ENCODE results near the gene PARM1.

DNA sequence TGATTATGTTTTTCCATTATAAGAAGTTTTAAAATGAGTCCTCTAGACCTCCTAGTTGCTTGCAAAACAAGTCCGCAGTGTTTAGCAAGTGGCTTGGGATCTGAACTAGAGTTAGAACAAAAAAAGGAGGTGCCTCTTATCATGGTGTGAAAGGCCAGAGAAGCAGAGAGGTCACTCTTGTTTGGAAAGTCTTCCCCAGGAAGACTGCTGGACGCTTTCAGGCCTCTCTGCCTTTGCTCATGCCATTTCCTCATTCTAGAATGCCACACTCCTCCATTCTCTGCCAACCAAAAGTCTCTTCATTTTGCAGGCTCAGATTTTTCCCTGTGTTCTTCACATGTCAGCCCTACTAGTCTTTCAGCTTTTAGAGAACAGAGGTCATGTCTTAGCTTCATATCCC, 14.9 kb downstream of the PARM1 start:
- TF ChIP-seq, protein P1, sequence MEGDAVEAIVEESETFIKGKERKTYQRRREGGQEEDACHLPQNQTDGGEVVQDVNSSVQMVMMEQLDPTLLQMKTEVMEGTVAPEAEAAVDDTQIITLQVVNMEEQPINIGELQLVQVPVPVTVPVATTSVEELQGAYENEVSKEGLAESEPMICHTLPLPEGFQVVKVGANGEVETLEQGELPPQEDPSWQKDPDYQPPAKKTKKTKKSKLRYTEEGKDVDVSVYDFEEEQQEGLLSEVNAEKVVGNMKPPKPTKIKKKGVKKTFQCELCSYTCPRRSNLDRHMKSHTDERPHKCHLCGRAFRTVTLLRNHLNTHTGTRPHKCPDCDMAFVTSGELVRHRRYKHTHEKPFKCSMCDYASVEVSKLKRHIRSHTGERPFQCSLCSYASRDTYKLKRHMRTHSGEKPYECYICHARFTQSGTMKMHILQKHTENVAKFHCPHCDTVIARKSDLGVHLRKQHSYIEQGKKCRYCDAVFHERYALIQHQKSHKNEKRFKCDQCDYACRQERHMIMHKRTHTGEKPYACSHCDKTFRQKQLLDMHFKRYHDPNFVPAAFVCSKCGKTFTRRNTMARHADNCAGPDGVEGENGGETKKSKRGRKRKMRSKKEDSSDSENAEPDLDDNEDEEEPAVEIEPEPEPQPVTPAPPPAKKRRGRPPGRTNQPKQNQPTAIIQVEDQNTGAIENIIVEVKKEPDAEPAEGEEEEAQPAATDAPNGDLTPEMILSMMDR (IDR thresholded peaks at IDR 0.05), result no peak
- TF ChIP-seq POLR2A (IDR thresholded peaks at IDR 0.05), result no peak

Measured in Peyer's patch (tissue), 4 donors.